Esophagus (tissue), 2 donors: ENCODE results near the gene WDR43. TPM values are rescaled to one million over a fixed set of nuclear protein-coding genes. Genes with fewer than 3 reads are reported as not detected.

ENCODE experiments used
- H3K27ac ChIP-seq, 2 donors: one replicate each; pipeline ENCODE4 v1.5.1; 2013; ENCODE audit warnings: low read depth in 2 of 2, mild to moderate bottlenecking in 2 of 2, inconsistent platforms in 1 of 2, low read length in 1 of 2, moderate library complexity in 1 of 2
- H3K27me3 ChIP-seq, 2 donors: one replicate each; pipeline ENCODE4 v1.6.1; 2013; ENCODE audit warnings: low read length in 2 of 2, control low read depth in 1 of 2, mild to moderate bottlenecking in 1 of 2; ENCODE audit not compliant: insufficient read depth in 2 of 2, control insufficient read depth in 1 of 2
- H3K36me3 ChIP-seq, 2 donors: one replicate each; pipeline ENCODE4 v1.6.1; 2013; ENCODE audit warnings: low read length in 1 of 2; ENCODE audit not compliant: control insufficient read depth in 2 of 2, insufficient read depth in 2 of 2
- H3K4me1 ChIP-seq, 2 donors: one replicate each; pipeline ENCODE4 v1.6.1; 2013; ENCODE audit warnings: low read length in 1 of 2; ENCODE audit not compliant: control insufficient read depth in 2 of 2, insufficient read depth in 2 of 2
- H3K4me3 ChIP-seq, 2 donors: one replicate each; pipeline ENCODE4 v1.5.1; 2013; ENCODE audit warnings: low read length in 2 of 2, mild to moderate bottlenecking in 2 of 2, low read depth in 1 of 2, moderate library complexity in 1 of 2
- H3K9me3 ChIP-seq, 2 donors: one replicate each; pipeline ENCODE4 v1.6.1; 2013; ENCODE audit warnings: mild to moderate bottlenecking in 2 of 2, low read depth in 1 of 2, low read length in 1 of 2, moderate library complexity in 1 of 2; ENCODE audit not compliant: control insufficient read depth in 2 of 2, insufficient read depth in 1 of 2
- WGBS, 2 donors: extraction: QIAGEN DNeasy Blood & Tissue Kit; methylation state at CpG; one replicate each; pipeline ENCODE4 v1.1.7; 2013; 5-methylcytosine and 5-hydroxymethylcytosine counted together
- polyA plus RNA-seq, 2 donors: library from polyadenylated mRNA; stranded (reverse); fragments of 200-250 nt; gene quantifications; one replicate each; pipeline ENCODE4 v1.2.3, GENCODE V29; 2013
- donor health status: healthy with polysubstance abuse.
- donor health status: Bipolar disorder and iron deficiency.

Gene WDR43
- polyA plus RNA-seq, 2 donors: 8.1 to 18.7 TPM

DNA sequence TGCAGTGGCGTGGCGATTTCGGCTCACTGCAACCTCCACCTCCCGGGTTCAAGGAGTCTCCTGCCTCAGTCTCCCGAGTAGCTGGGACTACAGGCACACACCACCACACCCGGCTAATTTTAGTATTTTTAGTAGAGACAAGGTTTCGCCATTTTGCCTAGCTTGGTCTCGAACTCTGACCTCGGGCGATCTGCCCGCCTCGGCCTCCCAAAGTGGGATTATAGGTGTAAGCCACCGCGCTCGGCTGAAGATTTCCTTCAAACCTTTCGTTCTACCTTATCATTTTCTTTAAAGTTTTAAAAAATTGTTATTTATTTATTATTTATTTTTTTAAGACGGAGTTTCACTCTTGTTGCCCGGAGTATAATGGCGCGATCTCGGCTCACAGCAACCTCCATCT, 979 bp upstream of the WDR43 start:
- Histone ChIP-seq H3K27ac (no peak overlapping the region), H3K9me3 (no peaks in the 10 kb centered on the region), H3K4me1 (no peaks in the 10 kb centered on the region), H3K27me3 (no peaks in the 10 kb centered on the region), H3K36me3 (no peaks in the 10 kb centered on the region), H3K4me3 (no peak overlapping the region)
- 96% methylated on average over 21 of the region's 21 CpGs for WGBS, 2 donors

DNA sequence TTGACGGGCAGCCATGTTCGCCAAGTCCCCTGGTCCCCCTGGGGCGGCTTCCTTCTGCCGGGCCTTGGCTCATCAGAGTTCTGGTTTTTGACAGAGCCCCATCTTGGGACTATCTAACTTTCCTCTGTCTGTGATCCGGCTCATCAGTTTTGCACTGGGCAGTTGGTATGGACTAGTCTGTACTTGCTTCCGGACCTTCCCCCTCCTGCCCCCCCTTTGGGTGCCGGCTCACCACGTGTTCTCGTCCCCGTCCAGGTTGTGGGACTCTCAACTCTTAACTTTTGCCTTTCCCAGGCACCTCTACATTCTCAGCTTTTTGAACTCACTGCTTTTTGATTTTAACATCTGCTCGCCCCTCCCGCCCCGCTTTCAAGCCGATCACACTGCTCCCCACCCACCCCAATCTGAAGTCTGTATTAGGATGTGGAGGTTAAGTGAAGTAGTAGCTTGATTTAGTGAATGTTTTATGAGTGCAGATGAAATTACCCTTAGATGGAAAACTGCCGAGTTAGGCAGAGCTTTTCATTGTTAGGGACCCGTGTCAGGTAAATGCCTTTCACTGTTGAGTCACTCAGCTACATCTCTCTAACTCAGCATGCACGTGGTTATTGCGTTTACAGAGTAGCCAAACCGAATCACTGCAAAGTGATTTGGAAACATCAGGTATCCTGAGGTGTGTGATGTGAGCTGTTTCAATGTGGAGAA, 874 bp downstream of the WDR43 start:
- no peaks in the 10 kb centered on the region for H3K36me3 ChIP-seq
- peak overlapping the region; percentile 81 to 87 for H3K27ac ChIP-seq
- no peaks in the 10 kb centered on the region for H3K27me3 ChIP-seq
- H3K4me1 ChIP-seq: no peaks in the 10 kb centered on the region
- H3K9me3 ChIP-seq: no peaks in the 10 kb centered on the region
- WGBS, 2 donors: 0 to 1% methylated on average over 19 of the region's 19 CpGs
- H3K4me3 ChIP-seq: peak overlapping the region; percentile 81 to 100

DNA sequence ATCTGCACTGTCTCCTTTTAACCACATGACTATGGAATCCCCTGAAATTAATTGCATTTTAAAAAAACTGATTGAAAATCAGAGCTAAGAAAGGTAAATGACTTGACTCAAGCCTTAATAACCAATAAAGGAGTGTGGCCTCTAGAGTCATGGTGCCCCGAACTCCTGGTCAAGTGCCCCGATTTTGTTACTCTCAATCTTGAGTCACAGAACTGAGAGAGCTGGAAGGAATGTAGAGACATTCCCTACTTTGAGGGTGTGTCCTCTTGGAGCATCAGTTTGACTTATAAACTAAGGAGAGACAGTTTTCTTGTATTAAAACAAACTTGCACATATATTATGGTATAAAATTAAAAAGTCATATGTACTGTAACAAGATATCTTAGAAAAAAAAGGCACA, 2.4 kb downstream of the WDR43 start:
- no peak overlapping the region for H3K27ac ChIP-seq
- no peaks in the 10 kb centered on the region for H3K36me3 ChIP-seq
- H3K27me3 ChIP-seq: no peaks in the 10 kb centered on the region
- 38 to 55% methylated on average over 2 of the region's 2 CpGs for WGBS, 2 donors
- H3K4me3 ChIP-seq: no peak overlapping the region
- H3K4me1 ChIP-seq: no peaks in the 10 kb centered on the region
- no peaks in the 10 kb centered on the region for H3K9me3 ChIP-seq

GRCh38 chr2:28898048-28898447, 3.6 kb downstream of the WDR43 start:
- Histone ChIP-seq H3K27ac (no peak overlapping the region), H3K9me3 (no peaks in the 10 kb centered on the region), H3K36me3 (peaks cover 0 to 4% of the 10 kb centered on the region in 2 donors), H3K4me1 (no peaks in the 10 kb centered on the region), H3K4me3 (no peak overlapping the region), H3K27me3 (no peaks in the 10 kb centered on the region)
- WGBS, 2 donors: 47 to 52% methylated on average over 1 of the region's 1 CpG

GRCh38 chr2:28901202-28901601, 6.7 kb downstream of the WDR43 start:
- Histone ChIP-seq H3K36me3 (peaks cover 3 to 4% of the 10 kb centered on the region in 2 donors), H3K9me3 (no peaks in the 10 kb centered on the region), H3K27me3 (no peaks in the 10 kb centered on the region), H3K4me3 (no peak overlapping the region), H3K4me1 (no peaks in the 10 kb centered on the region), H3K27ac (no peak overlapping the region)
- WGBS, 2 donors: 57 to 62% methylated on average over 2 of the region's 2 CpGs

DNA sequence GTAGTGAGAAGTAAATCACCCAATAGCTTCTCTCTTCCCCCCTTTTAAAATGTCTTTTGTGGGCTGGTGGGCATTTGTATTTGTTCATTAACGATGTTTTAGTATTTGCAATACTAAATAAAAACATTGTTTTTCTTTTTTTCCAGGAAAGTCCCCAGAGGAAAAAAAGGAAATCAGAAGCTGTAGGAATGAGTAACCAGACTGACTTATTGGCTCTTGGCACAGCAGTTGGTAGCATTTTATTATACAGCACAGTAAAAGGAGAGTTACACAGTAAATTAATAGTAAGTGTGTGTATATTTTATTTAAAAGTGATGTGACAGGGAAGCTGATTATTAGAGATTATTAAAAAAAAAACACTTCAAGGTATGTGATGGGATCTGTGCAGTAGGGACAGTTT, 7.4 kb downstream of the WDR43 start:
- no peaks in the 10 kb centered on the region for H3K4me1 ChIP-seq
- WGBS, 2 donors: 71 to 76% methylated on average over 1 of the region's 1 CpG
- no peaks in the 10 kb centered on the region for H3K27me3 ChIP-seq
- peaks cover 4 to 5% of the 10 kb centered on the region in 2 donors for H3K36me3 ChIP-seq
- no peaks in the 10 kb centered on the region for H3K9me3 ChIP-seq
- H3K27ac ChIP-seq: no peak overlapping the region
- no peak overlapping the region for H3K4me3 ChIP-seq

GRCh38 chr2:28902584-28902983, 8.1 kb downstream of the WDR43 start:
- Histone ChIP-seq H3K27me3 (no peaks in the 10 kb centered on the region), H3K4me3 (no peak overlapping the region), H3K9me3 (no peaks in the 10 kb centered on the region), H3K36me3 (peaks cover 8% of the 10 kb centered on the region in 2 donors), H3K27ac (no peak overlapping the region), H3K4me1 (no peaks in the 10 kb centered on the region)
- WGBS, 2 donors: 82 to 85% methylated on average over 3 of the region's 3 CpGs

DNA sequence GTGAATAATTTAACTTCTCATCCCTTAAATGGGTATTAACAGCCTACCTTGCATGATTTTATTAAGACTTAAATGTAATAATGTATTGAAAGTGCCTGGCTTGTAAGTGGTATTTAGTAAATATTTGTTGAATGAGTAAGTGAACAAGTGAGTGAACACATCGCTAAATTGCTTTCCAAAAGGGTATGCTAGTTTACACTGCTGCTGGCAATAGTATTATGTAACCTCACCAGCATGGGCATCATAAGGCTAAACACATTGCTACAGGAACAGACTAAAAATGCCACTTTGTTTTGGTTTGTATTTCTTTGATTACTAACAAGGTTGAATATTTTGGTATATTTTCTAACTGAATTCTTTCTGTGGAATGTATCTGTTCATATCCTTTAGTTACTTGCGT, 9.8 kb downstream of the WDR43 start:
- no peaks in the 10 kb centered on the region for H3K4me1 ChIP-seq
- peaks cover 8 to 14% of the 10 kb centered on the region in 2 donors for H3K36me3 ChIP-seq
- WGBS, 2 donors: 73% methylated on average over 2 of the region's 2 CpGs
- no peaks in the 10 kb centered on the region for H3K9me3 ChIP-seq
- no peak overlapping the region for H3K27ac ChIP-seq
- H3K4me3 ChIP-seq: no peak overlapping the region
- no peaks in the 10 kb centered on the region for H3K27me3 ChIP-seq

DNA sequence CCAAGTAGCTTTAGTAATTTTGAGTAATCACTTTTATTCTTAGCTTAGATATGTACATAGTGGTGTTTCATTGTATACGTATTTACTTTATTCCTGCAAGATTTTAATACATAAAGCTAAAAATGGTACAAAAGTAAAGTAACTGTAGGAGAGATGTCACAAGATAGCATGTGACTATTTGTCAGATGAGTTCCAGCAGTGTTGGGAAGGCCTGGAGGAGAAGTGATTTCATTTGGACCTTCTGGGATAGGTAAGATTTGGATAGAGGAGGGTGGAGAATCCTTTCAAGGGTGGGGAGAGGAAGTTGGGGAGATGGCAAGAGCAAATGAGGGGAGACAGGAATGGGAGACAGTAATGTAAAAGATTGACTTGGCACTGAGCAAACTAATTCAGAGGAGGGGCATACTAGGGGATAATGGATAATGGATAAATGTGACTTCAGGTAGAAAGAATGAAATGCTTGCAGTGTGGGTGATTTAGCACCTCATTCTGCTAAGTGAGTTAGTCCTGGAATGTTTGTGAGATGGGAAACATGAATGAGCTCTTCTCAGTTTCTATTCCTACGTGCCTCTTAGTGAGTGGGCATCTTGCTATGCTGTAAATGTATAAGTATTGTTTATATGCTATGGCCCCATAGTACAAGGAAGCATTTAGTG, 10.5 kb downstream of the WDR43 start:
- WGBS, 2 donors: 91 to 92% methylated on average over 2 of the region's 2 CpGs
- H3K9me3 ChIP-seq: no peaks in the 10 kb centered on the region
- peaks cover 10 to 14% of the 10 kb centered on the region in 2 donors for H3K36me3 ChIP-seq

DNA sequence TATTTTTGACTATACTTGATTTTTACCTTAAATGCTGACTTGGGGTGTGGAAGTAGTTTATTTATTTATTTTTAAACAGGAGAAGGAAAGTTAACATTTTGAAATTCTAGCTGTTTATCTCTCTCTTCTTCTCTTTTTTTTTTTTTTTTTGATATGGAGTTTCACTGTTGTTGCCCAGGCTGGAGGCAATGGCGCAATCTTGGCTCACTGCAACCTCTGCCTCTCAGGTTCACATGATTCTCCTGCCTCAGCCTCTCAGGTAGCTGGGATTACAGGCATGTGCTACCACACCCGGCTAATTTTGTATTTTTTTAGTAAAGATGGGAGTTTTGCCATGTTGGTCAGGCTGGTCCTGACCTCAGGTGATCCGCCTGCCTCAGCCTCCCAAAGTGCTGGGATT, 11.1 kb downstream of the WDR43 start:
- Histone ChIP-seq H3K27me3 (no peaks in the 10 kb centered on the region), H3K27ac (no peak overlapping the region), H3K36me3 (peaks cover 10 to 14% of the 10 kb centered on the region in 2 donors), H3K9me3 (no peaks in the 10 kb centered on the region), H3K4me1 (no peaks in the 10 kb centered on the region), H3K4me3 (no peak overlapping the region)
- WGBS, 2 donors: 97% methylated on average over 3 of the region's 3 CpGs

More for the DNA sequence above, 10.5 kb downstream of the WDR43 start:
- Histone ChIP-seq H3K27me3 (no peaks in the 10 kb centered on the region), H3K27ac (no peak overlapping the region), H3K4me1 (no peaks in the 10 kb centered on the region), H3K4me3 (no peak overlapping the region)
